ENCODE measurements around the gene MNAT1.
"Not testable (repeated sequence)": the region's sequence is repeated elsewhere in the genome, so short reads cannot be mapped to it uniquely, and the experiment has no call there.

The MNAT1 gene

DNA sequence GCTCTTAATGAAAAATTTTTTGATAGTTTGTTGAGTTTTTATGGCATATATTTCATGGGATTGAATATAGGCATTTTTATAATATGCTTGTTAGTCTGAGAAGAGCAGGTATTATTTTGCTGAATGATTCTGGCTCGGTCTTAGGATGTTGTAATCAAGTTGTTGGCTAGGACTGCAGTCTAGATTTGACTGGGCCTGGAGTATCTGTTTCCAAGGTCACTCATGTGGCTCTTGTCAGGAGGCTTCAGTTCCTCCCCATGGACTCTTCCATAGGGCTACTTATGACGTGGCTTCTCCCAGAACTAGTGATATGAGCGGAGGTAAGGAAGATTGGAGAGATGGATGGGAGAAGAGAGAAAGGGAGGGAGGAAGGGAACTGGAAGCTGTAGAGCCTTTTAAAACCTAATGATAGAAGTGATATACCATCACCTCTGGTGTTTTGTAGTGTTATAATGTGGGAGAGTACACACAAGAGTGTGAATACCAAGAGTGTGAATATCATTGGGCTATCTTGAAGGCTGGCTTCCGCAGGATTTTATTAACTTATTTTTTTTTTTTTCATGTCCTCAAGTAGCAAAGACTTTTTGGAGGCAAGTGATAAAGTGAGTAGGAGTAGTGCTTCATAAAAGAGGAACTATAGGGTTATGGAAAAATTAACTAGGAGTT is 4.4 kb downstream of the MNAT1 start:
- DNase-seq, result no peak

DNA sequence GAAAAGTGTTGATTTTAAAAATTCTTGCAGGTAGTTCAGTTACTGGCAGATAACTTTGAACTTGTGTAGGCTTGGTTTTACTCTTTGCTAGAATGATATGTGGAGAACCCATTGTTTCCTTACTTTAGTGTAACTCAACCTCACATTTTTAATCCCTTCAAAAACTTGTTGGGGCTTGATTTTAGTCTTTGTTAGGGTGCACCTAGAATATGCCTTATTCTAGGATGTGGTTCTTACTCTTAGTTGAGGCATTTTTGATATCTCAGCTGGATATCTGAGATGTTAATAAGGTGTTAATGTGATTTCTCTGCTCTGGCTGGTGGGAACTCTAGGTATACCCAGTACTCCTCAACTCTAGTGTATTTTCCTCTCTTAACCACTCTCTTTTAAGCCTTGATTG is 10.0 kb downstream of the MNAT1 start:
- no peak for DNase-seq

DNA sequence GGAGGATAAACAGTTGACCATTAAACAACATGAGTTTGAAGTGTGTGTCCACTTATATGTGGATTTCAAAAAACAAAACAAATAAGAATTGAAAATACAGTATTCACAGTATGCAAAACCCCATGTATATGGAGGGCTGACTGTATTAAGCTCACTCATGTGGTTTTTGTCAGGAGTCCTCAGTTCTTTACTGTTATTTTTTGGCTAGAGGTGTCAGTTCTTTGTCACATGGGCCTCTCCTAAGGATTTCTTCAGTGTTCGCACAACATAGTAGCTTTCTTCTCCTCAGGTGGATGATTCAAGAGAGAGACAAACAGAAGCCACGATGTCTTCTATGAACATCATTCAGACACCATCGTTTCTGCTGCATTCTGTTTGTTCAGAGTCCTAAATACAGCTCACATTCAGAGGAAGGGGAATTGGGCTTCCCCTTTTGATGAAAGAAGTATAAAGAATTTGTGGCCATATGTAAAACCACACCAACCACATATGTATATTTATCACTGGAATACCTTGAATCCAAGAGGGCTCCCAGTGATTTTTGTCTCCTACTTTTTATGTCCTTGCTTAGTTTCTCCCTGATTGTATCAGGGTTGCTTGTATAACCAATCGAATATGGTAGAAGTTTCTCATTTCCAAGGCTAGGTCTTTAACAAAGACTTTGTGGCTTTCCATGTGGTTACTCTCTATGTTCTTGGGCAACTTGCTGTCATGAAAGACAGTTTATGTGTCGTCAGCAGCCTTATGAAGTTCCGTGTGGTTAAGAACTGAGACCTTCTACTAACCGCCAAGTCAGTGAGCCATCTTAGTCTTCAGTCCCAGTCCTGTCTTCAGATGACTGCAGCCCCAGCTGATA is 18.9 kb downstream of the MNAT1 start:
- DNase-seq, result peak; percentile 70

DNA sequence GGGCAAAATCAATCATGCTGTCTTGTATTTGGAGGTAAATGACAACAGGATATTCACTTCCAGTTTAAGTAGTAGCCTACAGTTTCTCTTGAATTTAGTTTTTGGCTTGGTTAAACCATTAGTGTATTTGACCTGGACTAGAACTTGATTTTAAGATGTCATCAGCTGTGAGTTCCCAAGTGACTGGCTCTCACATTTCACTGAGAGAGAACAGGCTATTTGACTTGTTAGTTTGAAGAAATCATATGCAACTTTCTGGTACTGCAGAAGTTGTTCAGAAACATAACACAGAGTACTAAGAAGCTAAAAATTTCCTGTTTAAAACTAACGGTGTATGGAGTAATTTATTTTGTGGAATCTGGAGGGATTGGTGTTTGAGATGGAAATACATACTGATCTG is 22.3 kb downstream of the MNAT1 start:
- DNase-seq, result no peak

DNA sequence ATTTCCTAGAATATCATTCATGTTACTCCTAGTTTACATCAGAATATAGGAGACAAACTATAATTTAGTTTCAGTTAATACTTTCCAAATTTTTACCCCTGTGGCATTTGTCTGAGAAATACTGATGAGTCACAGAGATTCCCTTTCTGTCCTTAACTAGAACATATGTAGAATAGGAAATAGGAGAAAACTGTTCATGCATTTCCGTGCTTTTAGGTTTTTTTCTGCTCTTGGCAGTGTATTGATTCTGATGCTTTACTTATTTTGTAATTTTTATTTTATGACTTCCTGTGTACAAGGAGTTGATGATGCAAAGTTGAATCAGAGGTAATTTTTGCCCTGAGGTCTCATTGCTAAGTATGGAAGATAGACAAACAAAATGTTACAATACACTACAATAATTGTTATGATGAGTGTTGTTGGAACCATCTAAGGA is 23.0 kb downstream of the MNAT1 start:
- DNase-seq, result no peak

DNA sequence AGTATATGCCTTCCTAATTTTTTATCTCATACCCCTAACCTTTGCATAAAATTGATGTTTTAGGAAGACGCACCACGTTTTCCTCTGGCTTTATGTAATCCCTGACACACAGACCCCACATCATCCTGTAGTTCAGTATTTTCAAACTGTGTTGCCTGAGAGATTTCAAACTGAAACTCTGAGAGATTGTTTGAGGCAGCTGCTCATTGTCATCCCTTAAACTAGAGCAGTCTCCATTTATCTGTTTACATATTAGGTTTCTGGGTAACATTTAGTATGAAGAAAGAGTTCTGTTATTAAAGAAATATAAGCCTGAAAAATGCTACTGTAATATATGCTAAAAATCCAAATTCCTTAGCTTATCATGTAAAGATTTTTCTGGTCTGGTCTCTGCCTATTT is 24.3 kb downstream of the MNAT1 start:
- no peak for DNase-seq

DNA sequence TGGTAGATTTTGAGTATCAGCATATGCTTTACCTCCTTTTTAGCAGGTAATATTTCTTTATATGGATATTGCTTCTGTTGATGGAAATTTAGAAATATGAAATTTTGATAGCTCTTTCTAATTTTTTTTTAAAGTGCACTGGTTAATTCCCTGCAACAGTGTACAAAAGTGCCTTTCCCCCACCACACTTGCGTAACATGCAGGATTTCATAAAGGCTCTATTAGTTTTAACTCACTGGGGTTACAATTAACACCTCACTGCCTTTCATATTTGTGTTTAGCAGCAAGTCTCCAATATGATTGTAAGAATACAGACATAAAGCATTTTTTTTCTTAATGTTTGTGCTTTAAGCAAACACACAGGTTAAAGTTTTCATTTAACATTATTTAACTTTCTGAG is 25.6 kb downstream of the MNAT1 start:
- DNase-seq, result no peak

DNA sequence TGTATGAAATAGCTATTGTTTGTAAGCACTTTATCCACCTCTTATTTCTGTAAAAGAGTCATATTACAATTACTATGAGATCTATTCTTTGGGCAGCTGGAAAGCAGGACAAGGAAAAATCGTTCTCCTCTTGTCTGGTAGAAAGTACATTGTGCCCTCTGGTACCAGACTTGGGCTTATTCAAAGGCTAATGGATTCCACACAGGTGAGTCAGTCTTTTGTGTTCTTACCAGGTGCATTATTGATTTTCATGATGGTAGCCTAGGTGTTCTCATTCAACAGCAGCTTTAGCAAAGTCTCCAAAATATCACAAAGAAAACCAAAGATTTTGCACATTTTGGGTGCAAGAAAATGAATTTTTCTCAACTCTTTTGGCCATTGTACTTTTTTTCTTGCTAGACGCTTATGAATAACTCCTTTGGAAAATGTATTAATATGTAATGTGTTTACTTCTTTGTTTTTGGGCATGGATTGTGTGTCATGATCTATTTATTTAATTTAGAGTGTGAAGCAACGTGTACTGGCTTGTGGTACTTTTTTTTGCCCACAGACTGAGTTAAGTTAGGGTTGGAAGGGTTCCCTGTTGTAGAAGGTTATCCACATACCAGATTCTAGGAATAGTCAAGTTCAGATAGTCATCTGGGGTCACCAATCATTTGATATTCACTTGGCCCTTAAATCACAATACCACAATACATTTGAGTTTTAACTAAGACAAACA is 26.2 kb downstream of the MNAT1 start:
- DNase-seq, result no peak

DNA sequence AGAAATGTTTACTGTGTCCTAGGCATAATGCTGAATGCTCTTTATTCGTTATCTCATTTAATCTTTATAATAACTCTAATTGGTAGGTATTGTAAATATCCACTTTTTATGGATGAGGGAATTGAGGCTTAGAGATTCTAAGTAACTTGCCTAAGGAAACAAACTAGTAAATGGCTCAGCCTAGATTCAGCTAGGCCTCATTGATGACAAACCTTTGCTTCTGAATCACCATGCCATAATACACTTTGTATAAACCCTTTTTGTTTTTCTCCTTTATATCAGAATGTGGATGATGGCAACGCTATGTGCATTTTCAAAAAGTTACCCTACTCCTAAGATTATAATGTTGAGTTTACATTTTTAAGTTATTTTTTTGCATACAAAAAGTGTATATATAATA is 34.0 kb downstream of the MNAT1 start:
- no peak for DNase-seq

DNA sequence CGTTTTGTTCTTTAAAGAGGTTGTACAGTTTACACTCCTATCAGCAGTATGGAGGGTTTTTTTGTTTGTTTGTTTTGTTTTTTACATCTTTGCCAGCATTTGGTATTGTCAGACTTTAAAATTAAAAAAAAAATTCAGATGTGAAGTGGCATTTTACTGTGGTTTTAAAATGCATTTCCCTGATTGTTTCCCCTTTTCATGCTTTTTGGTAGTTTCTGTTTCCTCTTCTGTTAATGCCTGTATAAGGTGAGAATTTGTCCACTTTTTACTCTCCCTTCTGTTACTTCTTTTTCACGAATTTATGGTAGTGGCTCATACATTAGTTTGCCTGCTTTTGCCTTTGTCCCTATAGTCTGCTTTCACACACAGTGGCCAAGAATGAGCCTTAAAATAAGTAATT is 36.6 kb downstream of the MNAT1 start:
- DNase-seq, result no peak

DNA sequence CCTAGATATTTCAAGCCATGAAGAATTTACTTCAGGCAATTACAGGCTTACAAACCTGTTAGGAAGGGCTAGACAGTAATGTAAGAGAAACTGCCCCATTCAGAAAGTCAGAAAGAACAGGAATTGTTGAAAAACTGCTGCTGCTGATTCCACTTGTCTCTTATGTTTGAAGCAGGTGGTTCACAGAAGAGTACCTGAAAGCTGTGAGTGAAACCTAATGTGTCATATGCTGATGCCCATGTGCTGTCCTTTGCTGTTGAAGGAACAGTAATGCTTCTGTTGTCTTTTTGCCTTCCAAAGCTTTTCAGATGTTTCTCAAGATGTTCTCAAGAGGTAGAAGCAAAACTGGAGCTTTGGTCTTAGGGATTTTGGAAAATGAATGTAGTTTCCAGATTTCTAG is 39.0 kb downstream of the MNAT1 start:
- no peak for DNase-seq

DNA sequence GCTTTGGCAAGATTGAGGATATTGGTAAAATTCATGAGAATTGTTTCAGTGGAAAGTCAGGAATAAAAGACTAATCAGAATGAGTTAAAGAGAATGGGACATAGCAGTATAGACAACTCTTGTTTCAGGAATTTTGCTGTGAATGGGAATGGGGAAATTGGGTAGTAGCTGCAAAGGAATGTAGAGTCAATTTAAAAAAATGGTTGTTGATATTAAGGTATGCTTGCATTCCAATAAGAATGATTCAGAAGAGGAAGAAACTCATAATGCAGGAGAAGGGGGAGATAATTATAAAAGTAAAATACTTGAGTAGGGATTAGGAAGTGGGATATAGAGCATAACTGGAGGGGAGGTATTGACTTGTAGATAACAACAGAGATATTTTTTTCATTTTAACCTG is 40.7 kb downstream of the MNAT1 start:
- DNase-seq, result no peak

DNA sequence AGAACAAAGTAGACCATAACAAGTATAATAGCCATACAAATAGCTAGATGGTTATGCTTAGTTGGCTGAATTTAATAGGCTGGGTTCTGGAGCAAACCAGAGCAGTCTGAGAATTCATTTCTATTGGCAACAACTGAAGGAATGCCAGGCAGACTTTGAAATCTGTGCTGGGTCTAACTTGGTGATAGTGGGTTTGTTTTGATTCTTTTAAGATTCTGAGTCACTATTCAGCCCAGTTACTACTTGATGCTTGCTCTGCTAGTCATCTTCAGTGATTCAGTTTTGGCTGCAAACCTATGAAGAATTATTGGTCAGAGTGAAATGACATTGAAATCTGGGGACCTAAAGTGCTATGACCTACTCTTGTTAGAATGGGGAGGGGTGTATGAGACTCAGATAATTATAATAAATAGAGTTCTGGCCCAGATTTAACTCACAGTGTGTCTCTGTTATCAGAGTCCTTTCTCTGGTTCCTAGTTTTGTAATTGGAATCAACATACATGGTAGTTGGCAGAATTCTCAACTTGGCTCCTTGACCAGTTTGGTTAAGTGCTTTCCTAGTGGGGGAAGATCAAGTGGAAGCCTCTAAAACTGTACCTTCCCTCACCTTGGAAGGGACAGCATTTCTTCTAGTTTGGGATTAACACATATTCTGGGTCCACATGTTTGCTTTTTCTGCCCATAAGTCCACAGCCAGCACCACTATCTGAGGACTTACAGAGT is 43.5 kb downstream of the MNAT1 start:
- no peak for DNase-seq

DNA sequence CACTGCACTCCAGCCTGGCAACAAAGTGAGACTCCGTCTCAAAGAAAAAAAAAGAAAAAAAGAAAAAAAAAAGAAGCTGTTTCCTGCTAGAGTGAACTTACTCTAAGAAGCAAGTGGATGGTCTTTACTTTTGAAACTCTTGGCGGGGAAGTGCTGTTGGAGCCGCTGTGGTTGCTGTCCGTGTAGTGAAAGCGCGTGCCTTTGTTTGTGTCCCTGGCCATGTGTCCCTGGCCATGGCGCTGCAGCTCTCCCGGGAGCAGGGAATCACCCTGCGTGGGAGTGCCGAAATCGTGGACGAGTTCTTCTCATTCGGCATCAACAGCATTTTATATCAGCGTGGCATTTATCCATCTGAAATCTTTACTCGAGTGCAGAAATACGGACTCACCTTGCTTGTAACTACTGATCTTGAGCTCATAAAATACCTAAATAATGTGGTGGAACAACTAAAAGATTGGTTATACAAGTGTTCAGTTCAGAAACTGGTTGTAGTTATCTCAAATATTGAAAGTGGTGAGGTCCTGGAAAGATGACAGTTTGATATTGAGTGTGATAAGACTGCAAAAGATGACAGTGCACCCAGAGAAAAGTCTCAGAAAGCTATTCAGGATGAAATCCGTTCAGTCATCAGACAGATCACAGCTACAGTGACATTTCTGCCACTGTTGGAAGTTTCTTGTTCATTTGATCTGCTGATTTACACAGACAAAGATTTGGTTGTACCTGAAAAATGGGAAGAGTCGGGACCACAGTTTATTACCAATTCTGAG is 45.4 kb downstream of the MNAT1 start:
- DNase-seq, result not testable (repeated sequence)

DNA sequence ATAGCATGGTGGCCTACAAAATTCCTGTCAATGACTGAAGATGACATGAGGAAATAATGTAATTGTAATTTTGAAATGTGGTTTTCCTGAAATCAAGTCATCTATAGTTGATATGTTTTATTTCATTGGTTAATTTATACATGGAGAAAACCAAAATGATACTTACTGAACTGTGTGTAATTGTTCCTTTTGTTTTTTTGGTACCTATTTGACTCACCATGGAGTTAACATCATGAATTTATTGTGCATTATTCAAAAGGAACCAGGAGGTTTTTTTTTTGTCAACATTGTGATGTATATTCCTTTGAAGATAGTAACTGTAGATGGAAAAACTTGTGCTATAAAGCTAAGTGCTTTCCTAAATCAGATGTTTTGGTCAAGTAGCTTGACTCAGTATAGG is 46.0 kb downstream of the MNAT1 start:
- not testable (repeated sequence) for DNase-seq

DNA sequence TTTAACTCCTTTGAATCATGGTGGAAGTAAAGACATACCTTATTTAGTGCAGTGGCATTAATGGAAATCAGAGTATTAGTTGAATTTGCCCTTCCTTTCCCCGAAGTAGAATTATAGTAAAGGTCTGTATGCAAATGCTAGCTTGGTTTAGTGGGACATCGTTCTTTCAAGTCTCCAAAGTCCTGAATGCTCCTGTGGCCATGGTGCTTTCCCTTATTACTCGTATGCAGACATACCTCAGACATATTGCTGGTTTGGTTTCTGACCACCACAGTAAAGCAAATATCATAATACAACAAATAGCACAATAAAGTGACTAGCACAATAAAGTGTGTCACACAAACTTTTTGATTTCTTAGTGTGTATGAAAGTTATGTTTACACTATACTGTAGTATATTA is 52.3 kb downstream of the MNAT1 start:
- DNase-seq, result no peak

DNA sequence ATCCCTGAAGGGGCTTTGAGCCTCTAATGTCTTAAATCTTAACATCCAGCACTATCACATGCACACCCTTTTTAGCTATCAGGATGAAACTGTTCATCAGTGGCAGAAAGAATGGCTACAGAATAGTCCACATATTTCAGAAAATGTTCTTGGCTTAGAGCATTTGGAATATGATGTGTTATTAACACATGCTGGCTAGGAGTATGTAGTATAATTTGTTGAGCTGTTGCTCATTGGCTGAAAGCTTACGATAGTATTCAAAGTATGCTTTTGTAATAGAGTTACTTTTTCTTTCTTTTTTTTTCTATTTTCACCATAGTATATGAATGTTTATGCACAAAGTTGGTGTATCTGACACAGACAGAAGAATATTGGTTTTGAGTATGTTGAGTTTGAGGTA is 55.1 kb downstream of the MNAT1 start:
- DNase-seq, result no peak

DNA sequence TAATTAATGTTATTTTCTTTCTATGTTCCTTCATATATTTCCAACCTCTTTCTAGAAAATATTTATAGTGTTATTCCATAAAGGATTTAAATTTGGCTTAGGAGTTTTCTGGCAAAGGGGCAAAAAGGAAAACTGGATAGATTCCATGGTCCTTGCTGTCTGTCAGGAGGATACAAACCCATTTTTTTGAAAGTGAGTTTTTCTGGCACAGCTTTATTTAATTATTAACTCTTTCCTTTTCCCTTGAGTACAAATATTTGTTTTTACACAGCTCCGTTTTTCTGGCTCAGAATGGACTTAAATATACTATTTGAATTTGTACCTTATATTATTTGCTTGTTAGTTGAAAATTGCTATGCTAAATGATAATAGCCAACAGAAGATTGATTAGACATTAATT is 56.3 kb downstream of the MNAT1 start:
- DNase-seq, result no peak

DNA sequence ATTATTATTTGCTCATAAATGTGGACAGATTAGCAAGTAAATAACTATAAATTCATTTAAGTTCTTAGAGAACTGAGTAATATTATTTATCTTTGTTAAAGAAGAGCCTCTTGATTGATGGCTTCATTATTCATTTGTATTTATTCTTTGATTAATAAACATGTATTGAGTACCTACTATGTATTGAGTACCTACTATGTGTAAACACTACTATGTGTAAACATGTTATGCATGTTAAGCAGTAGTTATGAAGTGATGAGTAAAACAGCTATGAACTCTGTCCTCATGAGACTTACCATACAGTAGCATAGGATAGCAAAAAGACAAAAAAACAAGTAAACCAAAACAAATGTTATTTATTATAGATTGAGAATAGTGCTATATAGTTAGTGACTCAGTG is 61.9 kb downstream of the MNAT1 start:
- no peak for DNase-seq

DNA sequence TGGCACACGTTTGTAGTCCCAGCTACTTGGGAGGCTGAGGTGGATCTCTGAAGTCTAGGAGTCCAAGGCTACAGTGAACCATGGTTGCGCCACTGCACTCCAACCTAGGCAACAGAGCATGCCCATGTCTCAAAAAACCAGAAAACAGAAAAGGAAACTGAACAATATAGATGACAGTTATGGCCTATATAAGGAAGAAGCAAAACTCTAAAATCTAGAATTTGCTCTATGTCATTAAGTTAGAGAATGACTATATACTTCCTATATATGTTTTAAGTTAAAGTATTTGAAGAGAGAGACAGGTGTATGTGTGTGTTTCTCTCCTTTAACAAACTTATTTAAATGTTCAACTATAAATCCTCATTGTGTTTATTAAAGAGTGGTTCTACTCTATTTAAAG is 65.8 kb downstream of the MNAT1 start:
- DNase-seq, result no peak

DNA sequence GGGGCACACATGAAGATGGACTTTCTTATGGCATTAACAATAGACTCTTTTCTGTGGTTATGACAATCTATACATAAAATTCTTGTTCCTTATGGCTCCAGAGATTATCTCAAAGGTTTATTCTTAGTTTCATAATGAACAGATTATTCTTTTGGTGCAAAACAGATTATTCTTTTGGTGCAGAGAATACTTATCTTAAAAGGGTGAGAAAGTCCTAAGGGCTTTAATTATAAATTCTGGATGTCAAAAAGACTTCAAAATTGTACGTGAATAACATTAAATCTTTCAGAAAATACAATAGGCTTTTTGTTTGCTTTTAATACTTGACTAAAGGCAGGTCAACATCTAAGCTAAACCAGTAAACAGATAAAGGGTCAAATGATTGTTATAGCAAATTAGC is 69.3 kb downstream of the MNAT1 start:
- DNase-seq, result no peak

DNA sequence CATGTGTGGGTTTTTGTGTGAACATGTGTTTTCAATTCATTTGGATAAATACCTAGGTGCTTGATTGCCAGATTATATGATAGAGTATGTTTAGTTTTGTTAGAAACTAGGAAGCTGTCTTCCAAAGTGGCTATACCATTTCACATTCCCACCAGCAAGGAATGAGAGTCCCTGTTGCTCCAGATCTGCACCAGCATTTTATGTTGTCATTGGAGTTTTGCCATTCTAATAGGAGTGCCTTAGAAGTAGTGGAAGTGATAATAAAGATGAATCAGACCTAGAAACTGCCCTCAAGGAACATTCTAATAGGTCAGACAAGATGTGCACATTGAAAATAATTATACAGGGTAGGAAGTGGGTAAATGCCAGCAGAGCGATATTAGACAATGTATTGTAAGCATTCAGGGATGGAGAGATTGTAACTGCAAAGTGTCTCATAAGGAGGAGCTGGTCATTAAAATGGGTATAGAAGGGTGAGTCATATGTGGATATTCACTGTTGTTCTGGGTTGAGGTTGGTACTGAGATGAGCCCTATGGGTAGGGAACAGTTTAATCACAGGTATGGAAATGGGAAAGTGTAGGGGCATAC is 71.4 kb downstream of the MNAT1 start:
- DNase-seq, result no peak

Data from GDM1 (cell line).